Thyroid gland (tissue), 4 donors: Measurements from ENCODE around the gene ARHGEF10L. TPM values are rescaled to one million over a fixed set of nuclear protein-coding genes. Genes with fewer than 3 reads are reported as not detected.

Source experiments
- DNase-seq, 2 donors: peaks; one replicate each; pipeline ENCODE4 v3.0.0-alpha.2; 2019
- H3K27ac ChIP-seq, 3 donors: fragments of 200-600 bp; sonication (generic); 1 replicate in 2 of 3; 2 replicates in 1 of 3; pipeline ENCODE4 v1.5.1; 2016 to 2019; ENCODE audit warnings: mild to moderate bottlenecking in 1 of 3, moderate library complexity in 1 of 3
- H3K27me3 ChIP-seq: fragments of 200-600 bp; sonication (generic); one replicate; pipeline ENCODE4 v1.5.1; 2019
- H3K36me3 ChIP-seq, 2 donors: fragments of 200-600 bp; sonication (generic); one replicate each; pipeline ENCODE4 v1.5.1; 2016 to 2019
- H3K4me1 ChIP-seq, 2 donors: fragments of 200-600 bp; sonication (generic); one replicate each; pipeline ENCODE4 v1.5.1; 2017 to 2019
- H3K4me3 ChIP-seq, 3 donors: fragments of 200-600 bp; sonication (generic); replicated peaks in 1 of 3; 1 replicate in 2 of 3; 2 replicates in 1 of 3; pipeline ENCODE4 v1.5.1; 2016; ENCODE audit warnings: mild to moderate bottlenecking in 1 of 3
- H3K9me3 ChIP-seq: fragments of 200-600 bp; sonication (generic); one replicate; pipeline ENCODE4 v1.5.1; 2017
- CTCF ChIP-seq, 6 experiments: fragments of 200-600 bp in 3 of 6; fragments of 450-650 bp in 3 of 6; sonication (generic) in 3 of 6; IDR thresholded peaks; one replicate each; pipeline ENCODE4 v1.5.1; 2016 to 2019; ENCODE audit warnings: antibody characterized with exemption in 6 of 6, mild to moderate bottlenecking in 2 of 6, inconsistent platforms in 1 of 6, moderate library complexity in 1 of 6
- POLR2A ChIP-seq, 2 donors: fragments of 450-650 bp; IDR thresholded peaks; one replicate each; pipeline ENCODE4 v1.6.1; 2017; ENCODE audit warnings: antibody characterized with exemption in 2 of 2, mild to moderate bottlenecking in 2 of 2, moderate library complexity in 1 of 2
- WGBS, 2 donors: methylation state at CpG; one replicate each; pipeline ENCODE4 v1.1.5; 2017; 5-methylcytosine and 5-hydroxymethylcytosine counted together
- intact Hi-C: fragments of 100-400 bp; cut with DNase I; formaldehyde crosslinking; loops from one replicate; pipeline ENCODE4 v1.15.1; 2023
- total RNA-seq, 4 donors: library from RNA; depleted of rRNA; stranded (reverse); fragments of >200 nt; gene quantifications; one replicate each; pipeline ENCODE4 v1.2.3, GENCODE V29; 2016

Gene ARHGEF10L
- total RNA-seq, 4 donors from 2014 or later: 32.2 to 64.5 (median 51.4) TPM

- H3K27me3 ChIP-seq: no peaks in the 10 kb centered on the region
- H3K4me1 ChIP-seq: no peaks in the 10 kb centered on the region
- no peaks in the 10 kb centered on the region for H3K9me3 ChIP-seq
- DNase-seq: no peak
- intact Hi-C loops: no loop called here
- H3K27ac ChIP-seq: no peak overlapping the region
- WGBS, 2 donors: 86 to 90% methylated on average over 5 of the region's 5 CpGs
- TF ChIP-seq CTCF (IDR thresholded peaks at IDR 0.05): no peak
- TF ChIP-seq POLR2A (IDR thresholded peaks at IDR 0.05): no peak
- no peaks in the 10 kb centered on the region for H3K36me3 ChIP-seq
- no peak overlapping the region for H3K4me3 ChIP-seq
These were observed 172.4 kb downstream of the ARHGEF10L start for GRCh38 chr1:17711941-17712340.

DNA sequence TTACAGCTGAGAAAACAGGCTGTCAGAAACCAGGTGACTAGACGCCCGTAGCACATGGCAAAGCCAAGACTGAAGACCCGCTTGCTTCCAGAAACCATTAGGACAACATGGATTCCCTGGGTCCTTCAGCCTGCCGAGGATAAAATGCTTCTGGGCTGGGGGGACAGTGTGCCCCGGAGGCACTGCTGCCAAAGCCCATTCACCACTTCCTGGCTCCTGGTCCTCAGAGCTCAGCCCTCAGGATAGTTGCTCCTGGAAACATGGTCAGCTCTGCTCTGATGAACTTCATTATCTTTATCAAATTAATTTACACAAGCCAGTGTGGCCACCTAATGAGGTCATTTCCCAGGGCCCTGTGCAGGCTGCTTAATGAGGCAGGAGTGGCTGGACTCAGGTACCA lies 174.5 kb downstream of the ARHGEF10L start:
- intact Hi-C loops: no loop called here
- no peak for DNase-seq
- Histone ChIP-seq H3K4me1 (no peaks in the 10 kb centered on the region), H3K27ac (no peak overlapping the region), H3K4me3 (no peak overlapping the region), H3K27me3 (no peaks in the 10 kb centered on the region), H3K36me3 (no peaks in the 10 kb centered on the region), H3K9me3 (no peaks in the 10 kb centered on the region)
- WGBS, 2 donors: 56 to 76% methylated on average over 4 to 5 of the region's 5 CpGs
- no peak for TF ChIP-seq CTCF (IDR thresholded peaks at IDR 0.05)
- TF ChIP-seq POLR2A (IDR thresholded peaks at IDR 0.05): no peak

- intact Hi-C loops: no loop called here
- no peak for DNase-seq
- Histone ChIP-seq H3K27me3 (no peaks in the 10 kb centered on the region), H3K4me1 (no peaks in the 10 kb centered on the region), H3K36me3 (no peaks in the 10 kb centered on the region), H3K4me3 (no peak overlapping the region), H3K9me3 (no peaks in the 10 kb centered on the region), H3K27ac (no peak overlapping the region)
- WGBS, 2 donors: 68 to 70% methylated on average over 24 to 25 of the region's 25 CpGs
- no peak for TF ChIP-seq POLR2A (IDR thresholded peaks at IDR 0.05)
- no peak for TF ChIP-seq CTCF (IDR thresholded peaks at IDR 0.05)
These were observed 178.4 kb downstream of the ARHGEF10L start for GRCh38 chr1:17717594-17718535.

DNA sequence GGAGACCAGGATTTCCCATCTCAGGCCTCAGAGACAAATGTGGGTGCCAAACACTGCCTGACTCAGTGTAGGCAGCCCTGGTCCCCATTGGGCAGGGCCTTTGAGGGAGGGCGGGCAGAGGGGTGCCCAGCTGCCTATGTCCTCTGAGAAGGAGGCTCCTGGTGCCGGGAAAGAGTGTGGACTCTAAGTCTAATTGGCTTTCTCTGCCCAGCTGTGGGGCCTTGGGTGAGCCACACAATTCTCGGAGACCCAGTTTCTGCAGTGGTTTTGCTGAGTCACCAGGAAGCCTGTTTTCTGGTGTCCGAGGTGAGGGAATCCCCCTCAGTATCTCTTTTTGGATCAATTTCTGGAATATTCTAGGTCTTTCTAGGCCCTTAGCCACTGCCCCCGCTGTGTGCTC lies 180.4 kb downstream of the ARHGEF10L start:
- no peak overlapping the region for H3K27ac ChIP-seq
- H3K36me3 ChIP-seq: no peaks in the 10 kb centered on the region
- intact Hi-C loops: no loop called here
- no peaks in the 10 kb centered on the region for H3K27me3 ChIP-seq
- no peak for DNase-seq
- no peaks in the 10 kb centered on the region for H3K9me3 ChIP-seq
- WGBS, 2 donors: 90 to 96% methylated on average over 5 of the region's 5 CpGs
- H3K4me3 ChIP-seq: no peak overlapping the region
- no peaks in the 10 kb centered on the region for H3K4me1 ChIP-seq
- TF ChIP-seq CTCF (IDR thresholded peaks at IDR 0.05) (no peak), POLR2A (IDR thresholded peaks at IDR 0.05) (no peak)

- no peaks in the 10 kb centered on the region for H3K4me1 ChIP-seq
- no peaks in the 10 kb centered on the region for H3K9me3 ChIP-seq
- TF ChIP-seq POLR2A (IDR thresholded peaks at IDR 0.05) (no peak), CTCF (IDR thresholded peaks at IDR 0.05) (no peak)
- no peaks in the 10 kb centered on the region for H3K27me3 ChIP-seq
- no peaks in the 10 kb centered on the region for H3K36me3 ChIP-seq
- DNase-seq: no peak
- intact Hi-C loops: no loop called here
- WGBS, 2 donors: 94 to 96% methylated on average over 2 of the region's 2 CpGs
- no peak overlapping the region for H3K4me3 ChIP-seq
- no peak overlapping the region for H3K27ac ChIP-seq
These were observed 181.9 kb downstream of the ARHGEF10L start for GRCh38 chr1:17721444-17721843.
